ENCODE measurements around the gene USP13. TPM values are rescaled to one million over a fixed set of nuclear protein-coding genes. Genes with fewer than 3 reads are reported as not detected.

Gene USP13
- total and polyA plus RNA-seq, 8 donors = 16.3 to 26.3 (median 23.2) TPM

DNA sequence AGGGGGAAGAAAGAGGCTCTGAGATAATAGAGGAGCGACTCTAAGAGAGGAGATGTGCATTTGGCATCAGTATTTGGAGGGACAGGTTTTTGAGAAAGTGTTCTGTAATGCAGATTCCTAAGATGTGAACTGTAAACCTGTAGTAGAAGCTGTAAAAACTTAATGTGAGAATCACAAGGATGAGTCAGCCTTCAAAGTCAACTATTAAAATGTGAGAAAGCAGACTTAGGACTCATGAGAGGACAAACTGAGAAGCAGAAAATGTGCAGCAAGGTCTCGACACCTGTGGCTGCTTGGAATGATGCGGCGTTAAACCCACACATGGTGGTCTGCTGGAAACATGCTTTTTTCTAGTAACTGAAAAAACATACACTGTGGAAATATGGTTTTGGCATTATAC is 36.0 kb downstream of the USP13 start:
- intact Hi-C loops (cut with DNase I) = no loop called here
- Histone ChIP-seq H3K4me3 (no peak overlapping the region), H3K36me3 (peaks cover 0 to 6% of the 10 kb centered on the region in 2 donors), H3K9me3 (no peaks in the 10 kb centered on the region), H3K27me3 (no peaks in the 10 kb centered on the region), H3K27ac (no peak overlapping the region), H3K4me1 (no peaks in the 10 kb centered on the region)
- DNase-seq (no peak), ATAC-seq (no peak)
- TF ChIP-seq, protein P1, sequence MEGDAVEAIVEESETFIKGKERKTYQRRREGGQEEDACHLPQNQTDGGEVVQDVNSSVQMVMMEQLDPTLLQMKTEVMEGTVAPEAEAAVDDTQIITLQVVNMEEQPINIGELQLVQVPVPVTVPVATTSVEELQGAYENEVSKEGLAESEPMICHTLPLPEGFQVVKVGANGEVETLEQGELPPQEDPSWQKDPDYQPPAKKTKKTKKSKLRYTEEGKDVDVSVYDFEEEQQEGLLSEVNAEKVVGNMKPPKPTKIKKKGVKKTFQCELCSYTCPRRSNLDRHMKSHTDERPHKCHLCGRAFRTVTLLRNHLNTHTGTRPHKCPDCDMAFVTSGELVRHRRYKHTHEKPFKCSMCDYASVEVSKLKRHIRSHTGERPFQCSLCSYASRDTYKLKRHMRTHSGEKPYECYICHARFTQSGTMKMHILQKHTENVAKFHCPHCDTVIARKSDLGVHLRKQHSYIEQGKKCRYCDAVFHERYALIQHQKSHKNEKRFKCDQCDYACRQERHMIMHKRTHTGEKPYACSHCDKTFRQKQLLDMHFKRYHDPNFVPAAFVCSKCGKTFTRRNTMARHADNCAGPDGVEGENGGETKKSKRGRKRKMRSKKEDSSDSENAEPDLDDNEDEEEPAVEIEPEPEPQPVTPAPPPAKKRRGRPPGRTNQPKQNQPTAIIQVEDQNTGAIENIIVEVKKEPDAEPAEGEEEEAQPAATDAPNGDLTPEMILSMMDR (IDR thresholded peaks at IDR 0.05) = no peak

- peaks cover 0 to 15% of the 10 kb centered on the region in 2 donors for H3K4me1 ChIP-seq
- H3K4me3 ChIP-seq = no peak overlapping the region
- H3K36me3 ChIP-seq = peaks cover 0 to 6% of the 10 kb centered on the region in 2 donors
- DNase-seq = no peak
- H3K27ac ChIP-seq = no peak overlapping the region
- ATAC-seq = no peak
- TF ChIP-seq, protein P1 (IDR thresholded peaks at IDR 0.05) = no peak
- intact Hi-C loops (cut with DNase I) = no loop called here
- no peaks in the 10 kb centered on the region for H3K27me3 ChIP-seq
- no peaks in the 10 kb centered on the region for H3K9me3 ChIP-seq
Measured at GRCh38 chr3:179694731-179695130, 41.9 kb downstream of the USP13 start.

- Histone ChIP-seq H3K9me3 (no peaks in the 10 kb centered on the region), H3K4me1 (peaks cover 0 to 15% of the 10 kb centered on the region in 2 donors), H3K4me3 (no peak overlapping the region), H3K27me3 (no peaks in the 10 kb centered on the region), H3K36me3 (no peaks in the 10 kb centered on the region), H3K27ac (no peak overlapping the region)
- no peak for DNase-seq
- peak; percentile 44 for ATAC-seq
- TF ChIP-seq, protein P1 (IDR thresholded peaks at IDR 0.05) = no peak
- intact Hi-C loops (cut with DNase I) = no loop called here
Measured at GRCh38 chr3:179695672-179696313, 43.0 kb downstream of the USP13 start.

GRCh38 chr3:179697736-179698332 is 45.0 kb downstream of the USP13 start:
- Histone ChIP-seq H3K27me3 (no peaks in the 10 kb centered on the region), H3K4me3 (no peak overlapping the region), H3K36me3 (no peaks in the 10 kb centered on the region), H3K9me3 (no peaks in the 10 kb centered on the region), H3K4me1 (peaks cover 0 to 15% of the 10 kb centered on the region in 2 donors), H3K27ac (no peak overlapping the region)
- ATAC-seq (no peak), DNase-seq (no peak)
- intact Hi-C loops (cut with DNase I) = no loop called here
- TF ChIP-seq, protein P1 (IDR thresholded peaks at IDR 0.05) = no peak

GRCh38 chr3:179700716-179701115 is 47.9 kb downstream of the USP13 start:
- Histone ChIP-seq H3K27me3 (no peaks in the 10 kb centered on the region), H3K4me3 (no peak overlapping the region), H3K4me1 (peaks cover 0 to 13% of the 10 kb centered on the region in 2 donors), H3K36me3 (no peaks in the 10 kb centered on the region), H3K27ac (no peak overlapping the region), H3K9me3 (no peaks in the 10 kb centered on the region)
- TF ChIP-seq, protein P1 (IDR thresholded peaks at IDR 0.05) = no peak
- intact Hi-C loops (cut with DNase I) = no loop called here
- DNase-seq (no peak), ATAC-seq (no peak)
